A549 (cell line): ENCODE measurements around the gene MAN2B2.

Experiments
- CHD2 ChIP-seq: fragments of 150-350 bp; IDR thresholded peaks from 2 replicates; pipeline ENCODE4 v1.6.1; 2014; ENCODE audit warnings: low read length; ENCODE audit not compliant: partially characterized antibody
- CHD4 ChIP-seq: fragments of 200-600 bp; sonication (generic); IDR thresholded peaks from 2 replicates; pipeline ENCODE4 v1.6.1; 2016; ENCODE audit warnings: antibody characterized with exemption, mild to moderate bottlenecking, borderline replicate concordance
- JUNB ChIP-seq: fragments of >200 bp; sonication (Bioruptor Twin); formaldehyde crosslinking; IDR thresholded peaks from 2 replicates; pipeline ENCODE4 v1.6.1; 2016
- KDM1A ChIP-seq: fragments of 200-600 bp; sonication (generic); IDR thresholded peaks from 2 replicates; pipeline ENCODE4 v1.6.1; 2016; ENCODE audit warnings: low read depth, mild to moderate bottlenecking
- PHF8 ChIP-seq: fragments of 200-600 bp; sonication (generic); IDR thresholded peaks from 2 replicates; pipeline ENCODE4 v1.6.1; 2016; ENCODE audit warnings: low read depth, mild to moderate bottlenecking, antibody characterized with exemption, moderate library complexity, borderline replicate concordance
- POLR2A ChIP-seq: IDR thresholded peaks from 2 replicates; pipeline ENCODE4 v1.6.1; 2012; ENCODE audit warnings: mild to moderate bottlenecking, low read length
- SREBF2 ChIP-seq: fragments of 450-650 bp; IDR thresholded peaks from 2 replicates; pipeline ENCODE4 v1.6.1; 2014; ENCODE audit warnings: mild to moderate bottlenecking, moderate library complexity
- TF ChIP-seq, protein P1 (sequence below): fragments of >200 bp; sonication (Bioruptor Twin); formaldehyde crosslinking; IDR thresholded peaks from 3 replicates; pipeline ENCODE4 v1.5.1; 2016
- TF ChIP-seq, protein P2 (sequence below): fragments of 450-650 bp; IDR thresholded peaks from 2 replicates; pipeline ENCODE4 v1.6.1; 2014; ENCODE audit warnings: antibody characterized with exemption
- TF ChIP-seq, protein P3 (sequence below): IDR thresholded peaks from 2 replicates; pipeline ENCODE4 v1.6.1; 2012
- TF ChIP-seq, protein P4 (sequence below): fragments of 150-350 bp; IDR thresholded peaks from 2 replicates; pipeline ENCODE4 v1.6.1; 2014; ENCODE audit warnings: low read depth, mild to moderate bottlenecking, low read length

DNA sequence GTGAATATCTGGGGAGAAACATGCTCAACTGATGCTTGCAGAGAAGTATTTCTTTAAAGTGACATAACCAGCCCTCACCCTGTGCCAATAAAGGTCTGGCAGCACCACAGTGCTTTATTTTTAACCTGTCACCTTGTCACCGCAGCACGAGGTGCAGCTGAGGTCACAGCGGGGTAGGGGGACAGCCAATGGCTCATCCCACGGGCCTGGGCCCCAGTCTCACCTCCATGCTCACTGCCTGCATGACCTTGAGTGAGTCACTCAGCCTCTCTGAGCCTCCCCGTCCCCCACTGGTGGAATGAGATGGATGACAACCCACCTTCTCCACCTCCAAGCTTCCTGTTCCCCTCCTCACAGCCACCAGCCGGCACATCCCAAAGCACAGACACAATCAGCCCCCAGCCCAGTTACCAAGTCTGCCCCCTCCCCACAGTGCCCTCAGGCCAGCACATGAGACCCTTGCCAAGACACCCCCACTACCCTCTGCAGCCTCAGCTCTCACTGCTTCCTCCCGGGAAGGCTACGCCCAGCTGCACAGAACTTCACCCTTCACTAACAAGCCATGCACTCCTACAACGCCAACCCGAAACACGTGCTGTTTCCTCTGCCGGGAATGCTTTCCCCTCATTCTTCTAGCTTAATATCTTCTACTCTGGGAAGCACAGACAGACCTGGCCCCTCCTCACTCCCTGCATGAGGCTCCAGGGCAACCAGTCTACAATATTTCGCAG is 24.9 kb upstream of the MAN2B2 start:
- TF ChIP-seq CHD4 (no peak), PHF8 (no peak), SREBF2 (no peak), JUNB (no peak), CHD2 (no peak), POLR2A (no peak), KDM1A (no peak)
- TF ChIP-seq, protein P1, sequence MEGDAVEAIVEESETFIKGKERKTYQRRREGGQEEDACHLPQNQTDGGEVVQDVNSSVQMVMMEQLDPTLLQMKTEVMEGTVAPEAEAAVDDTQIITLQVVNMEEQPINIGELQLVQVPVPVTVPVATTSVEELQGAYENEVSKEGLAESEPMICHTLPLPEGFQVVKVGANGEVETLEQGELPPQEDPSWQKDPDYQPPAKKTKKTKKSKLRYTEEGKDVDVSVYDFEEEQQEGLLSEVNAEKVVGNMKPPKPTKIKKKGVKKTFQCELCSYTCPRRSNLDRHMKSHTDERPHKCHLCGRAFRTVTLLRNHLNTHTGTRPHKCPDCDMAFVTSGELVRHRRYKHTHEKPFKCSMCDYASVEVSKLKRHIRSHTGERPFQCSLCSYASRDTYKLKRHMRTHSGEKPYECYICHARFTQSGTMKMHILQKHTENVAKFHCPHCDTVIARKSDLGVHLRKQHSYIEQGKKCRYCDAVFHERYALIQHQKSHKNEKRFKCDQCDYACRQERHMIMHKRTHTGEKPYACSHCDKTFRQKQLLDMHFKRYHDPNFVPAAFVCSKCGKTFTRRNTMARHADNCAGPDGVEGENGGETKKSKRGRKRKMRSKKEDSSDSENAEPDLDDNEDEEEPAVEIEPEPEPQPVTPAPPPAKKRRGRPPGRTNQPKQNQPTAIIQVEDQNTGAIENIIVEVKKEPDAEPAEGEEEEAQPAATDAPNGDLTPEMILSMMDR = no peak
- TF ChIP-seq, protein P2, sequence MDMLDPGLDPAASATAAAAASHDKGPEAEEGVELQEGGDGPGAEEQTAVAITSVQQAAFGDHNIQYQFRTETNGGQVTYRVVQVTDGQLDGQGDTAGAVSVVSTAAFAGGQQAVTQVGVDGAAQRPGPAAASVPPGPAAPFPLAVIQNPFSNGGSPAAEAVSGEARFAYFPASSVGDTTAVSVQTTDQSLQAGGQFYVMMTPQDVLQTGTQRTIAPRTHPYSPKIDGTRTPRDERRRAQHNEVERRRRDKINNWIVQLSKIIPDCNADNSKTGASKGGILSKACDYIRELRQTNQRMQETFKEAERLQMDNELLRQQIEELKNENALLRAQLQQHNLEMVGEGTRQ = no peak
- TF ChIP-seq, protein P3, sequence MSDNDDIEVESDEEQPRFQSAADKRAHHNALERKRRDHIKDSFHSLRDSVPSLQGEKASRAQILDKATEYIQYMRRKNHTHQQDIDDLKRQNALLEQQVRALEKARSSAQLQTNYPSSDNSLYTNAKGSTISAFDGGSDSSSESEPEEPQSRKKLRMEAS = no peak
- TF ChIP-seq, protein P4, sequence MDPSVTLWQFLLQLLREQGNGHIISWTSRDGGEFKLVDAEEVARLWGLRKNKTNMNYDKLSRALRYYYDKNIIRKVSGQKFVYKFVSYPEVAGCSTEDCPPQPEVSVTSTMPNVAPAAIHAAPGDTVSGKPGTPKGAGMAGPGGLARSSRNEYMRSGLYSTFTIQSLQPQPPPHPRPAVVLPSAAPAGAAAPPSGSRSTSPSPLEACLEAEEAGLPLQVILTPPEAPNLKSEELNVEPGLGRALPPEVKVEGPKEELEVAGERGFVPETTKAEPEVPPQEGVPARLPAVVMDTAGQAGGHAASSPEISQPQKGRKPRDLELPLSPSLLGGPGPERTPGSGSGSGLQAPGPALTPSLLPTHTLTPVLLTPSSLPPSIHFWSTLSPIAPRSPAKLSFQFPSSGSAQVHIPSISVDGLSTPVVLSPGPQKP = no peak
